DLD1 (cell line): ENCODE results near the gene STRIT1.
"Not testable (repeated sequence)": the region's sequence is repeated elsewhere in the genome, so short reads cannot be mapped to it uniquely, and the experiment has no call there.

Experiments used
- in situ Hi-C: cut with HindIII; loops from 2 replicates; pipeline ENCODE4 v1.10.0; 2017; ENCODE audit warnings: low sequenced_read_pairs

STRIT1 gene

GRCh38 chr3:155271343-155271613, 22.2 kb downstream of the STRIT1 start:
- in situ Hi-C loops = no loop called here

GRCh38 chr3:155270485-155271342, 22.8 kb downstream of the STRIT1 start:
- in situ Hi-C loops = no loop called here

GRCh38 chr3:155270063-155270462, 23.4 kb downstream of the STRIT1 start:
- in situ Hi-C loops = no loop called here

GRCh38 chr3:155262855-155263254, 30.6 kb downstream of the STRIT1 start:
- in situ Hi-C loops = not testable (repeated sequence)

GRCh38 chr3:155262295-155262694, 31.2 kb downstream of the STRIT1 start:
- in situ Hi-C loops = no loop called here

- in situ Hi-C loops = no loop called here
Measured at GRCh38 chr3:155254445-155254844, 39.0 kb downstream of the STRIT1 start.

GRCh38 chr3:155252535-155252934, 40.9 kb downstream of the STRIT1 start:
- in situ Hi-C loops = no loop called here

GRCh38 chr3:155252021-155252420, 41.5 kb downstream of the STRIT1 start:
- in situ Hi-C loops = no loop called here

- in situ Hi-C loops = no loop called here
Measured at GRCh38 chr3:155248531-155249187, 44.8 kb downstream of the STRIT1 start.

- in situ Hi-C loops = no loop called here
Measured at GRCh38 chr3:155244699-155245098, 48.8 kb downstream of the STRIT1 start.

GRCh38 chr3:155244216-155244615, 49.3 kb downstream of the STRIT1 start:
- in situ Hi-C loops = no loop called here

- in situ Hi-C loops = no loop called here
Measured at GRCh38 chr3:155243512-155243921, 50.0 kb downstream of the STRIT1 start.

GRCh38 chr3:155242342-155242741, 51.1 kb downstream of the STRIT1 start:
- in situ Hi-C loops = no loop called here

- in situ Hi-C loops = no loop called here
Measured at GRCh38 chr3:155241579-155241978, 51.9 kb downstream of the STRIT1 start.
